Liver (tissue), 3 donors: ENCODE measurements around the gene COPG2.
A peak's percentile ranks its signal among the peaks of the same experiment; 100 is the strongest.

Source experiments
- SP1 ChIP-seq: IDR thresholded peaks from 2 replicates; pipeline ENCODE4 v1.6.1; 2018; ENCODE audit warnings: antibody characterized with exemption, mild to moderate bottlenecking
- YY1 ChIP-seq: IDR thresholded peaks from 2 replicates; pipeline ENCODE4 v1.6.1; 2016; ENCODE audit warnings: antibody characterized with exemption, mild to moderate bottlenecking
- TF ChIP-seq, protein P1 (sequence below): IDR thresholded peaks from 2 replicates; pipeline ENCODE4 v1.6.1; 2016; ENCODE audit warnings: antibody characterized with exemption, mild to moderate bottlenecking
- TF ChIP-seq, protein P2 (sequence below): fragments of 150-350 bp; IDR thresholded peaks from 2 replicates; pipeline ENCODE4 v1.5.1; 2017; ENCODE audit warnings: improper control_type of control experiment, low read depth, low read length; ENCODE audit not compliant: missing input control
- donor health status: healthy.
- donor health status: healthy.

DNA sequence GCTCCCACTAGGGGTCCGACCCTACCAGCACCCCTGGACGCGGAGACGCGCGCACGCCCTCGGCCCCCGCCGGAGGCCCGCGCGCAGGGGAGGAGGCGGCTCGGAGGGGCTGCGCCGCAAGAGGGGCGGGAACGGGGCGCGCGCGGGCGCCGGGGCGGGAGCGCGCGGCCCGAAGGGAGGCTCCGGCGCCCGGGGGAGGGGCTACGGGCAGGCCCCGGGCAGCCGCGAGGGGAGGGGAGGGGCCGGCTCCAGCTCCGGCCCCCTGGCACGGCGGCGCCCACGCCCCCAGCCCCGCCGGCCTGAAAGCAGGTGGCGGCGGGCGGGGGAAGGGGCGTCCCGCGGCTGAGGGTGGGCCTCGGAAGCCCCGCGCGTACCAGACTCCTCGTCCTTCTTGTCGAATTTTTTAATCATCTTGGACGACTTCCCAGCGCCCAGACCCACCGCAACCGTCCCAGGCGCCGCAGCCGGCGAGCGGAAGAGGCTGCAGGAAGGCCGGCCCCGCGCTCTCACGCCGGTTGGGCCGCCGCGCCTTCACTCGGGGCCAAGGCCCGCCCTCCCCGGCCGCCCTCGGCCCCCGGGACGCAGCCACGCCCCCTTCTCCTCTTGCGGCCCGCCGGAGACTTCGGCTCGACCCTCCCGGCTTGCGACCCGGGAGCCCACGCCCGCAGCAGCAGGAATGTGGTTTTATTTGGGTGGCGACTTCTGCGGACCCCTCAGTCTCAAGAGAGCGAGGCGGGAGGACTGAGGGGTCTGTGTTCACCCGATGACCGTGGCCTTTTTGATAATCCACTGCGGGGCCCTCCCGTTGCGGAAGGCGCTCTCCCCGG, at the start of gene COPG2:
- no peak for TF ChIP-seq YY1
- TF ChIP-seq, protein P1, sequence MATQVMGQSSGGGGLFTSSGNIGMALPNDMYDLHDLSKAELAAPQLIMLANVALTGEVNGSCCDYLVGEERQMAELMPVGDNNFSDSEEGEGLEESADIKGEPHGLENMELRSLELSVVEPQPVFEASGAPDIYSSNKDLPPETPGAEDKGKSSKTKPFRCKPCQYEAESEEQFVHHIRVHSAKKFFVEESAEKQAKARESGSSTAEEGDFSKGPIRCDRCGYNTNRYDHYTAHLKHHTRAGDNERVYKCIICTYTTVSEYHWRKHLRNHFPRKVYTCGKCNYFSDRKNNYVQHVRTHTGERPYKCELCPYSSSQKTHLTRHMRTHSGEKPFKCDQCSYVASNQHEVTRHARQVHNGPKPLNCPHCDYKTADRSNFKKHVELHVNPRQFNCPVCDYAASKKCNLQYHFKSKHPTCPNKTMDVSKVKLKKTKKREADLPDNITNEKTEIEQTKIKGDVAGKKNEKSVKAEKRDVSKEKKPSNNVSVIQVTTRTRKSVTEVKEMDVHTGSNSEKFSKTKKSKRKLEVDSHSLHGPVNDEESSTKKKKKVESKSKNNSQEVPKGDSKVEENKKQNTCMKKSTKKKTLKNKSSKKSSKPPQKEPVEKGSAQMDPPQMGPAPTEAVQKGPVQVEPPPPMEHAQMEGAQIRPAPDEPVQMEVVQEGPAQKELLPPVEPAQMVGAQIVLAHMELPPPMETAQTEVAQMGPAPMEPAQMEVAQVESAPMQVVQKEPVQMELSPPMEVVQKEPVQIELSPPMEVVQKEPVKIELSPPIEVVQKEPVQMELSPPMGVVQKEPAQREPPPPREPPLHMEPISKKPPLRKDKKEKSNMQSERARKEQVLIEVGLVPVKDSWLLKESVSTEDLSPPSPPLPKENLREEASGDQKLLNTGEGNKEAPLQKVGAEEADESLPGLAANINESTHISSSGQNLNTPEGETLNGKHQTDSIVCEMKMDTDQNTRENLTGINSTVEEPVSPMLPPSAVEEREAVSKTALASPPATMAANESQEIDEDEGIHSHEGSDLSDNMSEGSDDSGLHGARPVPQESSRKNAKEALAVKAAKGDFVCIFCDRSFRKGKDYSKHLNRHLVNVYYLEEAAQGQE, result no peak
- peak; percentile 6 for TF ChIP-seq SP1
- TF ChIP-seq, protein P2, sequence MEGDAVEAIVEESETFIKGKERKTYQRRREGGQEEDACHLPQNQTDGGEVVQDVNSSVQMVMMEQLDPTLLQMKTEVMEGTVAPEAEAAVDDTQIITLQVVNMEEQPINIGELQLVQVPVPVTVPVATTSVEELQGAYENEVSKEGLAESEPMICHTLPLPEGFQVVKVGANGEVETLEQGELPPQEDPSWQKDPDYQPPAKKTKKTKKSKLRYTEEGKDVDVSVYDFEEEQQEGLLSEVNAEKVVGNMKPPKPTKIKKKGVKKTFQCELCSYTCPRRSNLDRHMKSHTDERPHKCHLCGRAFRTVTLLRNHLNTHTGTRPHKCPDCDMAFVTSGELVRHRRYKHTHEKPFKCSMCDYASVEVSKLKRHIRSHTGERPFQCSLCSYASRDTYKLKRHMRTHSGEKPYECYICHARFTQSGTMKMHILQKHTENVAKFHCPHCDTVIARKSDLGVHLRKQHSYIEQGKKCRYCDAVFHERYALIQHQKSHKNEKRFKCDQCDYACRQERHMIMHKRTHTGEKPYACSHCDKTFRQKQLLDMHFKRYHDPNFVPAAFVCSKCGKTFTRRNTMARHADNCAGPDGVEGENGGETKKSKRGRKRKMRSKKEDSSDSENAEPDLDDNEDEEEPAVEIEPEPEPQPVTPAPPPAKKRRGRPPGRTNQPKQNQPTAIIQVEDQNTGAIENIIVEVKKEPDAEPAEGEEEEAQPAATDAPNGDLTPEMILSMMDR, result no peak
